GM19372 (cell line): ENCODE results near the gene EPB42.
"Not testable (repeated sequence)": the region's sequence is repeated elsewhere in the genome, so short reads cannot be mapped to it uniquely, and the experiment has no call there.

ENCODE experiments used
- ATAC-seq: cut with Tn5 transposase; IDR thresholded peaks from one replicate; pipeline ENCODE4 v1.9.1; 2021; ENCODE audit warnings: mild to moderate bottlenecking, low read depth, moderate library complexity; ENCODE audit not compliant: unreplicated experiment

The EPB42 gene

GRCh38 chr15:43214169-43214568, 6.6 kb downstream of the EPB42 start:
- no peak for ATAC-seq

GRCh38 chr15:43213466-43213865, 7.4 kb downstream of the EPB42 start:
- no peak for ATAC-seq

DNA sequence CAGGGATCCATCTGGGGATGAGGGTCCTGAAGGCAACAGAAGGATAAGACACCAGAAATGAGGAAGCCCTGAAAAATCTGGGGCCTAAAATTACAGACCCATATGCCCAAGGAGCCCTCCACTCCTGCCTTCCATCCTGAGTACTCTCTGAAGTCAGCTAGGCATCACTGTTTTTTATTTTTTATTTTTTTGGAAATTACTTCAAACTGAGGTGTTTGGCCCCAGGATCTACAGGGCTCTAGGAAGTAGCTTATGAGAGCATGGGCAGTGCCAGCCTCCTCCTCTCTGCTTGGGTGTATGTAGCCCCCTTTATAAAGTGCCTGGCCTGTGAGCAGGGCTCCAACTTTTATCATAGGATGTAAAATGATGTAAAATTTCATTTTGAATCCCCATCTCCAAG, 7.9 kb downstream of the EPB42 start:
- ATAC-seq, result no peak

GRCh38 chr15:43212299-43212698, 8.5 kb downstream of the EPB42 start:
- no peak for ATAC-seq

GRCh38 chr15:43211224-43211735, 9.5 kb downstream of the EPB42 start:
- no peak for ATAC-seq

DNA sequence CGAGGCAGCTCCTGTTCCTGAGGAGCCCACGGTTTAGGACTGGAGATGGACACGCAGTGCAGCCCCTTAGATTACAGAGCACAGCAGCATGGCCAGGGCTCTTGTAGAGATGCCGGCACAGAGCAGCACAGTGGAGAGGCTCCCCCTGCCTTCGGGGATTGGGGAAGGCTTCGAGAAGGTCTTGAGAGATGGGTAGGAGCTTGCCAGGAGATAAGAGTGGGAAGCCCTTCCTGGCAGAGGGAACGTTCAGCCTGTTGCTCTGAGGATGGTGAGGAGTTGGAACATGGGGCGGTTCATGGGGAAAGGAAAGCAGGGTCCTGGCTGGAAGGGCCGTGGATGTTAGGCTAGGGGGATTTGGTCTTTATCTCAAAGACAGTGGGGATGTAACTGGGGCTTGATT, 10.0 kb downstream of the EPB42 start:
- ATAC-seq, result no peak

DNA sequence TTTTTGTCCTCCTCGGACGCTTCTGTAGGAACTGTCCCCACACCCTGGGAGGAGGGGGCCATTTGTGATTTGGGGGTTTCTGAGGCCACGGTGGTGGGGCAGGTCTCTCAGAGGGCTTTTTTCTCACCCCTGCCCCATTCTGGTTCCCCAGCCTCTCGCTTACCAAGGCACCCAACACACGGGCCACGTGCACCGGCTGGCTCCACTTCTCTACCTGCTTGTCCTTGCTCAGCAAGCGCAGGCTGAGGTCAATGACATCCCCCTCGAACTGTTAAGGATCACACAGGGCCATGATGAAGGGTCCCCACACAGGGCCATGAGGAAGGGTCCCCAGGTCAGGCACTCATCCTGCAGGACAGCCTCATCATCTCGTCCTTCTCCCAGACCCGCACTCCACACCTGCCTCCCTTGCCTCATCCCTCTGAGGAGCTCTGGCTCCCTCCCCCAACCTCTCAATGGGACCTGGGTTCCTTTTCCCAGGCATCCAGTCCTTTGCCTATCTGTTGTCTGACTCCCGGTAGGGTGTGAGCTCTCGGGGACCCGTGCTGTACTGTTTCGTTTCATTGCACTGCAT, 10.6 kb downstream of the EPB42 start:
- ATAC-seq, result no peak

- ATAC-seq, result no peak
These were observed 11.6 kb downstream of the EPB42 start for GRCh38 chr15:43209059-43209824.

GRCh38 chr15:43208052-43209002, 12.5 kb downstream of the EPB42 start:
- ATAC-seq, result no peak

- ATAC-seq, result no peak
These were observed 13.8 kb downstream of the EPB42 start for GRCh38 chr15:43207024-43207423.

DNA sequence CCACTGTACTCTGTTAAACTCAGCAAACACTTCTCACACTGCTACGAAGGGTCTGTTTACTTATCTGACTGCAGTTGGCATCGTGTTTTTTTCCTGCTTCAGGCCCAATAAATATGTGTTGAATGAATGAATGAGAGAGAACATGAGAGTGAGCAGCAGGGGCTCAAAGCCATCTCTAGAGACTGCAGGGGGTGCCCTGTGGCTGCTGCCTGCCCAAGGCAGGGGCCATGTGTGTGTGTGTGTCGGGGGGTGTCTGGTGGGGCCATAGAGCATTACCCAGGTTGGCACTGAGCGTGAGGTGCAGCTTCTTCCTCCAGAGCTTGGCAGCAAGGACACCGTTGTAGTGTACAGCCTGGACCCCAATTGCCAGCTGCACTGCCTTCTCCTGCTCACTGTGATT, 14.8 kb downstream of the EPB42 start:
- ATAC-seq, result no peak

DNA sequence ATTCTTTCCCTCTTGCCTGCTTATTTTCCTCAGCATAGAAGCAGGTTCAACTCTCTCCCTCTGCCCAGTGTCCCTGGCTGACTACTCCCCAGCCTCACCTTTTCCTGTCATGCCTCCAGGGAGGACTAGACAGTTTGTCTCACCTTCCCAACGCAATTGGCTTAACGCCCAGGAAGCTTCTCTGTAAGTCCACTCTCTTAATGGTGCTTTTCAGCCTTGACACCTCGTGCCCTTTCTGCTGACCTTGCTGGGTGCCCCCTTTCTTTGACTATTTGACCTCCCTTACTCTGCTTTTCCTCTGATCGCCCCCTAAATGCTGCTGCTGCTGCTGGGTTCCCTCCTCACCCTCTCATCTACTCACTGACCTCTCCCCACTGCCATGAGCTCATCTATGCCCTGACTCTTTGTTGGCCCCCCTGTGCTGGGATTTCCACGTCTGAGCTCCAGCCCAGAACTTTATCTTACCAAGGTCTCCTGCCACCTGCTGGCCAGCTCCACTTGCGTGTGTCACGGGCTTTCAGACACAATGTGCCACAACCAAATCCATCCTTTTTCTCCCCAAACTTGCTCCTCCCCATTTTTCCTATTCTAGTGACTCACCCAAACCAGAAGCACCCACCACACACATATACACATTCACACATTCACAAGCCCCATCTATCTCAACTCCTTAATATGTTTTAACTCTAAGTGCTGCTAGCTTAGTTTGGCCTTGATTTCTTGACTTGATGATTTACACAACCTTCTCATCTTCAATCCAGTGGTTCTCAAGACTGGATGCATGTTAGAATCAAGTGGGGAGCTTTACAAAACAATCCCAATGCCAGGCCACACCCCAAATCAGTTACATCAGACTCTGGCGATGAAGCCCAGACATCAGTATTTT, 16.6 kb downstream of the EPB42 start:
- no peak for ATAC-seq

DNA sequence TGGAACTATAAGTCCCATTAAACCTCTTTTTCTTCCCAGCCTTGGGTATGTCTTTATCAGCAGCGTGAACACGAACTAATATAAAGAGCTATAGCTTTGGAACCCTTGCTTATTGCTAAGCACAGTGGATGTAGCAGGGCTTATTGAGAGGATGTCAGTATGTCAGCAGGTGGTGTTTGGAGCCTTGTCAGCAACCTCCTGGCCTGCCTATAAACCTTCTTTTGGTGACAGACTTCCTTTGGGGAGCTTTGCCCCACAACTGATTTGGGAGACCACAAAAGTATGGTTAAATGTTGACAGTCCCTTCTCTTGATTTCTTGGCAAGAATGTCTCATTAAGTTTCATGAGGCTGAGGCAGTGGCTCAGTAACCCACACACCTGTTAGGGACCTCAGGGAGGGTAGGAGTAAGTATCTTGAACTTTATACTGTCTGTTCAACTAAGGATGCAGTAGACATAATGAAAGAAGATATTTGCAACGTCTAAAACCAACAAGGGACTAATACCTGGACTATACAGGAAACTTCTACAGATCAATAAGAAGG, 20.8 kb downstream of the EPB42 start:
- ATAC-seq, result no peak

- no peak for ATAC-seq
These were observed 21.8 kb downstream of the EPB42 start for GRCh38 chr15:43198992-43199391.

GRCh38 chr15:43198556-43198955, 22.3 kb downstream of the EPB42 start:
- not testable (repeated sequence) for ATAC-seq

DNA sequence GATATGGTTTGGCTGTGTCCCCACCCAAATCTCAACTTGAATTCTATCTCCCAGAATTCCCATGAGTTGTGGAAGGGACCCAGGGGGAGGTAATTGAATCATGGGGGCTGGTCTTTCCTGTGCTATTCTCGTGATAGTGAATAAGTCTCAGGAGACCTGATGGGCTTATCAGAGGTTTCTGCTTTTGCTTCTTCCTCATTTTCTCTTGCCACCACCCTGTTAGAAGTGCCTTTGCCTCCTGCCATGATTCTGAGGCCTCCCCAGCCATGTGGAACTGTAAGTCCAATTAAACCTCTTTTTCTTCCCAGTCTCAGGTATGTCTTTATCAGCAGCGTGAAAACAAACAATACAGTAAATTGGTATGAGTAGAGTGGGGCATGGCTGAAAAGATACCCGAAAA, 23.0 kb downstream of the EPB42 start:
- ATAC-seq, result not testable (repeated sequence)

GRCh38 chr15:43196760-43197548, 23.9 kb downstream of the EPB42 start:
- no peak for ATAC-seq

DNA sequence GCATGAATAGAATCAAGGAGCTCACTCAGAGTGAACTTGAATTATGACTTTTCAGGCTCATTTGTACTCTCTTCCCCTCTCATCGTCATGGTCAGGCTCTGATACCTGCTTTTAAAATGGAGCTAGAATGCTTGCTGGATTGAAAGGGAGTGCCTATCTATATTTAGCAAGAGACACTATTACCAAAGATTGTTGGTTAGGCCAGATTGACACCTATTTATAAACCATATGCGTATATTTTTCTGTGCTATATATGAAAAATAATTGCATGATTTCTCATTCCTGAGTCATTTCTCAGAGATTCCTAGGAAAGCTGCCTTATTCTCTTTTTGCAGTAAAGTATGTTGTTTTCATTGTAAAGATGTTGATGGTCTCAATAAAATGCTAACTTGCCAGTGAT, 26.0 kb downstream of the EPB42 start:
- no peak for ATAC-seq

GRCh38 chr15:43193710-43194109, 27.1 kb downstream of the EPB42 start:
- ATAC-seq, result no peak
